GM18499 (cell line): Measurements from ENCODE around the gene THPO.

ENCODE experiments used
- ATAC-seq: cut with Tn5 transposase; IDR thresholded peaks from one replicate; pipeline ENCODE4 v1.9.1; 2021; ENCODE audit warnings: moderate number of reproducible peaks; ENCODE audit not compliant: insufficient read depth, unreplicated experiment

Gene THPO

DNA sequence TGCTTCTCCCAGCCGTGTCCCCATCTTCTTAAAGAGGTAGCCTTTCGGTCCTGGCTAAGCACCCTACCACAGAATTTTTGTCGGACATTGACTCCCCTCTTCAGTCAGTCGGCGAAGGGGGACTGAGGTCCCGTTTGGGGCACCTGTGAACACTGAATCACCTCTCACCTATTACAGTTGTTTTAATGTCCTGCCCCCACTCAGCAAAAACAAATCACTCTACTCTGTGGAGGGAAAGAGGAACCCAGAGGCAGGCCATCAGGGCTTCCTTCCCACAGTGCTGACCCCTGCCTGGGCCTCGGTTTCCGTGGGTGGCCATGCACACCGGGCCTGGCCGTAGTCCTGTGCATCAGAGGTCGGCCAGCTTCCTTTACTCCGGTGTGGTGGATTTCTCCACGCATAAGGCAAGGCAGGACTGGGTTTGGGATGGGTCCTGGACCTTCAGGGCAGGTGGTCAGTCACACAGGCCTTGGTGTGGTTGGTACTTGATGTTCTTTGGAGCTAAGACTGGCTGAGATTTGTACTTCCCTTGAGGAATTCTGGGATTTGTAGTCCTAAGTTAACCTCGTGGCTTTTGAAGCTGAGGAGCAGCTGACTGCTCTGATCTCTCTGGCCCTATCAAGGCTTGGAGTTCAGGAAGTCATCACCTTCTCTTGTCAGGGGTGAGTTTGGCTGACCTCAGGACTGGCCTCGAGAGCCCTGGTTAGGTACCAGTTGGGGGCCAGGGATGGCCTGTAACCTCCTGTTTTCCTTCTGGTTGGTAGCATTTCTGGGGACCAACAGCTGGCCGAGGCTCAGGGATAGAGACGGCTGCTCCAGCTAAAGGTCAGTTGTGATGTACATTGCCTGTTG, 41.2 kb downstream of the THPO start:
- ATAC-seq: no peak

DNA sequence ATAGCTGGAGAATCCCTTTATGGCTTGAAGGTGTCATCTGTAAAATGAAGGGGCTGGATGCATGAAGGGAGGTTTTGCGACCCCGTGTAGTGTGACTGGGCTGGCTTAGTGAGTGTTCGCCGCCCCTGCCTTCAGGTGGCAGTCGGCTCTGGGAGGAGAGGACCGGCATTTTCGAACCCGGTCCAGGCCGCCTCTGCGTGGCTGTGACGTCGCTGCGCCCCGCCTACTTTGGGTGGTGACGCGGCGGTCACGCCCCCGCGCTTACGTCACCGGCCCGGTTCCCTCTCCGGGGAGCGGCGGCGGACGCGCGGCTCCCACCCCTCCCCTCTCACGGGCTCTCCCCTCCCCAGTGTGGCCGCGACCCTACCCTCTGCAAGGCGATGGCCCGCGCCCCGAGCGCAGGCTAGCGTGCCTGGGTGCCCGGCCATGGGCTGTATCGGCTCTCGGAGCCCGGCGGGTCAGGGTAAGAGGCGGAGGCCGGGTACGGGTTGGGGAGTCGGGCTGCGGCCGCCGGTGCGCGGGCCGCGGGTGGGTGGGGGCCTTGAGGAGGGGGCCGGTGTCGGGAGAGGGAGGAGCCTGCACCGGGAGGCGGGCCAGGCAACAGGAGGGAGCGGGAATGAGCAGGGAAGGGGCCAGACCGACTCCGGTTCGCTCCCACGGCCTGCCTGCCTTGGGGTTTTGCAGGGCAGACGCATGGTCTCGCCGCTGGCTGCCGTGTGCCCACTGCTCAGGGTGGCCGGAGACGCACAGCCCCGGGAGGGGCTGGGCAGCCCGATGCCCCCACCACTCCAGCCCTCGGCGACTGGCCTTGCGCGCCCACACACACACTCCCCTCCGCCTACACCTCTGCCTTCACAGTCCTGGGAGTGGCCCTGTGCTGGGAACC, 42.1 kb downstream of the THPO start:
- ATAC-seq: no peak

DNA sequence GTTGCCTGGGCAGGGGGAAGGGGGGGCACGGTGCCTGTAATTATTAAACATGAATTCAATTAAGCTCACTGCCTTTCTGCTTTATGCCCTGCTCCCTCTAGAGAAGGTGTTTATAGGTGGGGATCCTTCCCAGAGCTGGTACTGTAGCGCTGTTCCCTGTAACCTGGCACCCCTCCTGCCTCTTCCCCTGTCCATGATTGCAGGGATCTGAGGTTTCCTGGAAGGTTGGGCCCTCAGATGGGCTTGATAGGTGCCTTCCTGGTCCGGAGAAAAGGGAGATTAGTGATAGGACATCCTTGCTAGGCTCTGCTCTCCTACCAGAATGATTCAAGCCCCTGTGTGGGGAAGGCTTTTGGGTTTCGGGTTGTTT, 42.7 kb downstream of the THPO start:
- no peak for ATAC-seq

DNA sequence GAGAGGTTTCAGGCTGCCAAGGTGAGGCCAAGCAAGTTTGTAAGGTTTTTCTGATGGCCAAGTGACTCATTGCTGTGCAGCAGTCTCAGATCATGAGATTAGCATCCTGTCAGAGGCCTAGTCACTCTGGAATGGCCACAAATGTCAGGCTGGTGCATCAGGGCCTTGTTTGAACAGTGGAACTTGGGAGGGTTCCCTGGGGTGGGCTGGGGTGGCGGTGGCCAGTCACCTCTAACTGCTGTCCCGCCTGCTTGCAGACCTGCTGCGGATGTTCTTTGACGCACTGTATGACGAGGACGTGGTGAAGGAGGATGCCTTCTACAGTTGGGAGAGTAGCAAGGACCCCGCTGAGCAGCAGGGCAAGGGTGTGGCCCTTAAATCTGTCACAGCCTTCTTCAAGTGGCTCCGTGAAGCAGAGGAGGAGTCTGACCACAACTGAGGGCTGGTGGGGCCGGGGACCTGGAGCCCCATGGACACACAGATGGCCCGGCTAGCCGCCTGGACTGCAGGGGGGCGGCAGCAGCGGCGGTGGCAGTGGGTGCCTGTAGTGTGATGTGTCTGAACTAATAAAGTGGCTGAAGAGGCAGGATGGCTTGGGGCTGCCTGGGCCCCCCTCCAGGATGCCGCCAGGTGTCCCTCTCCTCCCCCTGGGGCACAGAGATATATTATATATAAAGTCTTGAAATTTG, 43.4 kb downstream of the THPO start:
- ATAC-seq: no peak

DNA sequence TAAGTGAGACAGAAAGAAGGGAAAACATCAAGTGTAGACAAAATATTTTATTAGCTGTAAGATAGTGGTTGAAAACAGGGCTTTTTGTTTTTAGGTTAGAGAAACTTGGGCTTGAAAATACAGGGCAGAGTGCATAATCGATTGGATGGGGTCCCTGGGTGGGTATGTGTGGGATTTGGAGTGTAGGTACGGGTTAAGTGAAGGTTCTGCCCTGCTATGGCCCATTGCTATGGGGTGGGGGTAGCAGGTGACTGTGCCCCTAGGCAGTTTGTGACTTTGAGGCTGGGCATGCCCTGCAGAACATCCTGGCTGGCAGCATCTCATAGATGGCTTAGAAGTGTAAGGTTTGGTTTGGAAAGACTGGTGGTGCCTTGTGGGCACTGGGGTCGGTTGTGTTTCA, 44.3 kb downstream of the THPO start:
- ATAC-seq: no peak

DNA sequence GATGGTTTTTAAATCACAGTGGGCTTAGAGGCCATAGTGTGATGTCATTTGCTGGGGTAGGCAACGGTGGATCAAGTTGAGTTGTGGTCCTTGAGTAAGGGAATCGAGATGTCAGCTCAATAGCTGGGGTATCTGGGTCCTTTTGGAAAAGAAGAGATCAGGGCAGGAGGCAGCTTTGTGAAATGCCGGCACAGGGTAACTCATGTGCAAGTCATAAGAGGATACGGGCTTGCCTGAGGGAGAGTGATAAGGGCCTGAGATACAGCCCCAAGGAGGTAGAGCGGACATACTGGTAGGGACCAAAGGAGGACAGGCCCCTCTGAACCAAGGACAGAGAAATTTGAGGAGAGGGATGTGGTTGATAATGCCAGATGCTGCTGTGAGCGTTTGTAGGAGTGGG, 44.8 kb downstream of the THPO start:
- ATAC-seq: no peak

DNA sequence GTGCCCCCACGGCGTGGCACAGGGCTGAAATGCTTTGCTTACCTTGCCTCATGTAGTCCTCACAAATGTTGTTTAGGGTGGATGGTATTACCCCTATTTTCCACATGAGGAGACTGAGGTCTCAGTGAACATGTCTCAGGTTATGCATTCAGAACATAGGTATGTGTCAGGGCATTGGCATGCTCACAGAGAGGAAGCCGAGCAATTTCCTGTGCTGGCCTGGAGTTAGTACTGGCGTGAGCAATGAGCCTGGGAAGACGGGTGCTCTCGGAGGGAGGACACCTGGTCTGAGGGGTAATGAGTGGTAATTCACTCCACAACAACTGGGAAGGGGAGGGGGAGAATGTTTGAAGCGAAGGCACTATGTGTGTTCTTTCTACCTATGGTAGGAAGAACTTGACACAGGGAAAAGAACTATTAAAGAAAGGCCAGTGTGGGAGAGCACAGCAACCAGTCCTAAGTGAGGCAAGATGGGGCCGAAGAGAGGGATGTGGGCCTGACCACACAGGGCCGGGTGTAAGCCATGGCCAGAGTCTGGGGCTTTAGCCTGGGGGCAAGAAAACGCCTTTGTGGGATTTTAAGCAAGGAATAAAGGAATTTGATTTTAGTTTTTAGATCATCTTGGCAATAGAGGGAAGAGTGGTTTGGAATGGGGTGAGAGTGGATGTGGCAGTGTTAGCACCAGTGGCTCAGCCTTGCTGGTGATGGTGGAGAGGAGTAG, 45.5 kb downstream of the THPO start:
- ATAC-seq: no peak

DNA sequence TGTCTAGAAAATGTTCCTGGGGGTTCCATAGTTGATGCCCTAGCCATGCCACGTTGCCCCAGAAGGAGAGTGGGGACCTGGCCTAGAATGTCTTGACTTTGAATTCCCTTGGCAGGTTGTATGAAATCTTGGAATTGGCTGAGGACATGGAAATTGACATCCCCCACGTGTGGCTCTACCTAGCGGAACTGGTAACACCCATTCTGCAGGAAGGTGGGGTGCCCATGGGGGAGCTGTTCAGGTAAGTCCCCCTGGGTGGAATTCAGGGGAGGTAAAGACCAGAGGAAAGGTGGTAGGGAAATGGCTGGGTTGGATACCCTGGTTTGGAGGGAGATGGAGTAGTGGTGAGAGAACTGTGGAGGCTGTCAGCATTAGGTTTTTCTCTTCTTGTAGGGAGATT, 49.5 kb downstream of the THPO start:
- ATAC-seq: no peak

DNA sequence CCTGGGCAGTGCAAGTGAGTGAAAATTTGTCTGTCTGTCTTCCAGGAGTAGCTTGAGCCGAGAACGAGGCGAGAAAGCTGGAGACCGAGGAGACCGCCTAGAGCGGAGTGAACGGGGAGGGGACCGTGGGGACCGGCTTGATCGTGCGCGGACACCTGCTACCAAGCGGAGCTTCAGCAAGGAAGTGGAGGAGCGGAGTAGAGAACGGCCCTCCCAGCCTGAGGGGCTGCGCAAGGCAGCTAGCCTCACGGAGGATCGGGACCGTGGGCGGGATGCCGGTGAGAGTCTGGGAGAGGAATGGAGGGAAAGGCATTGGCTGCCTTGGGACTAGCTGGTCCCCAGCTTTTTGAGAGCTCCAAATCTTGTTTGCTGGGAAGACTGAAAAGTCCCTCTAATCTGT, 50.8 kb downstream of the THPO start:
- ATAC-seq: no peak

DNA sequence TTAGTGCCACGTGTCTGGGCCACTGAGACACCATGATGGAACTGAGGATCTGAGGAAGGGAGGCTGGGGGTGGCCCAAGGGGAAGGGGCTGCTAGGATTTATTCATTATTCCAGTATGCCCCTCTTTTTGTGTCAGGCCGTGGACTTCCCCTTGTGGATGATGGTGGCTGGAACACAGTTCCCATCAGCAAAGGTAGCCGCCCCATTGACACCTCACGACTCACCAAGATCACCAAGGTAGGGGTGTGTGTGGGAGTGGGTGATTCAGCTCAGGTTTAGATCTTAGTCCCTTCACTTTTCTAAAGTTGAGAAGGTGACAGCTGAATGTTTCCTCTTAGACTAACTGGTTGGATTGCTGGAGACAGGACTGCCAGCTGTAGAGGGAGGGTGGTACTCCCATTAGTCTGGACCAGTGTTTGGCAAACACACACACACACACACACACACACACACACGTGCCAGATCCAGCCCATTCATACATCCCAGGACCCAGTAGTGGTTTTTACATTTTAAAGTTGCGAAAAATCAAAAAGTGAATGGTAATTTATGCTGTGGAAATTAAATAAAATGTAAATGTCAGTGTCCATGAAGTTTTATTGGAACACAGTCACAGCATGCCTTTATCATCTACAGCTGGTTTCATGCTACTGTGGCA, 52.2 kb downstream of the THPO start:
- ATAC-seq: no peak

DNA sequence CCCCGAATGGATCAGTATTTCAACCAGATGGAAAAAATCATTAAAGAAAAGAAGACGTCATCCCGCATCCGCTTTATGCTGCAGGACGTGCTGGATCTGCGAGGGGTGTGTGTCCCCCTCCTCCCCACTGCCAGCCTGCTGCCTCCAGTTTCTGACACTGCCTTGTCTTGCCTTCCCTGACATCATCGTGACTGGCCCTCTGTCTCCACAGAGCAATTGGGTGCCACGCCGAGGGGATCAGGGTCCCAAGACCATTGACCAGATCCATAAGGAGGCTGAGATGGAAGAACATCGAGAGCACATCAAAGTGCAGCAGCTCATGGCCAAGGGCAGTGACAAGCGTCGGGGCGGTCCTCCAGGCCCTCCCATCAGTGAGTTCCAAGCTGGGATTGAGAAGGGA, 52.7 kb downstream of the THPO start:
- ATAC-seq: no peak

DNA sequence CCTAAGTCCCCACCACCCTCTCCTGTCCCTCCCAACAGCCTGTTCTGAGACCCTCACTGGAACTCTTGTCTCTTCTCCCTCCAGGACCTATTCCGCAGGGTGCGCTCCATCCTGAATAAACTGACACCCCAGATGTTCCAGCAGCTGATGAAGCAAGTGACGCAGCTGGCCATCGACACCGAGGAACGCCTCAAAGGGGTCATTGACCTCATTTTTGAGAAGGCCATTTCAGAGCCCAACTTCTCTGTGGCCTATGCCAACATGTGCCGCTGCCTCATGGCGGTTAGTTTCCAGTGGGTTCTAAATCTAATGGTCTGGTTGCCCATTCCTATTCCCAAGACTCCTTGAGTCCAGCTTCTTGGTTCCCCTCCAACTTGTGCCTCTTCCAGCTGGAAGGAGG, 54.3 kb downstream of the THPO start:
- no peak for ATAC-seq

DNA sequence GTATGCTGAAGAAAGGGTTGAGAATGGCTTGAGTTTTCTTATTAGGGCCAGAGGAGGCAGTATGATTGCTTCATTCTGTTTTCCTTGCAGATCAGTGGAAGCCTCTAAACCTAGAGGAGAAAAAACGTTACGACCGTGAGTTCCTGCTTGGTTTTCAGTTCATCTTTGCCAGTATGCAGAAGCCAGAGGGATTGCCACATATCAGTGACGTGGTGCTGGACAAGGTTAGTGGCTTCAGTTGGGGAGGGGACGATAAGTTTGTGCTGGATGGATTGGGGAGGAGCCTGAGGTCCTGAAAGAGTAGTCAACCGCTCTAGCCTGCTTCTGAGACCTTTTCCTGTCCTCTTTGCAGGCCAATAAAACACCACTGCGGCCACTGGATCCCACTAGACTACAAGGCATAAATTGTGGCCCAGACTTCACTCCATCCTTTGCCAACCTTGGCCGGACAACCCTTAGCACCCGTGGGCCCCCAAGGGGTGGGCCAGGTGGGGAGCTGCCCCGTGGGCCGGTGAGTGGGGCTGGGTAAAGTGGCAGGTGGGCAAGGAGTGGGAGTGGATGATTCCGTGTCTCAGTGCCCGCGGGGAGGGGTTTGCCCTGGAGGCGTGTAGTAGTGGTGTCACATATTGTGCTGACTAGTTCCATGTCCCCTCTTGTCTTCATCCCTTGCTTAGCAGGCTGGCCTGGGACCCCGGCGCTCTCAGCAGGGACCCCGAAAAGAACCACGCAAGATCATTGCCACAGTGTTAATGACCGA, 55.1 kb downstream of the THPO start:
- ATAC-seq: no peak
